Right atrium auricular region (tissue), 2 donors: Measurements from ENCODE around the gene KIAA2012. TPM values are rescaled to one million over a fixed set of nuclear protein-coding genes. Genes with fewer than 3 reads are reported as not detected.

Source experiments
- DNase-seq: peaks from one replicate; pipeline ENCODE4 v3.0.0-alpha.2; 2019; ENCODE audit warnings: low spot score
- H3K27ac ChIP-seq, 2 donors: fragments of 200-600 bp; sonication (generic); 1 replicate in 1 of 2; 2 replicates in 1 of 2; pipeline ENCODE4 v1.5.1; 2016 to 2019
- H3K27me3 ChIP-seq, 2 donors: fragments of 200-600 bp; sonication (generic); one replicate each; pipeline versions ENCODE4 v1.5.1 to v1.6.0; 2017 to 2019
- H3K36me3 ChIP-seq: fragments of 200-600 bp; sonication (generic); one replicate; pipeline ENCODE4 v1.5.1; 2016
- H3K4me1 ChIP-seq, 2 donors: fragments of 200-600 bp; sonication (generic); one replicate each; pipeline versions ENCODE4 v1.5.1 to v1.6.0; 2017 to 2019
- H3K4me3 ChIP-seq, 2 donors: fragments of 200-600 bp; sonication (generic); 1 replicate in 1 of 2; 2 replicates in 1 of 2; pipeline ENCODE4 v1.5.1; 2017 to 2019; ENCODE audit warnings: mild to moderate bottlenecking in 1 of 2, moderate library complexity in 1 of 2
- H3K9me3 ChIP-seq, 2 donors: fragments of 200-600 bp; sonication (generic); one replicate each; pipeline ENCODE4 v1.5.1; 2019
- total RNA-seq, 2 donors: library from RNA; depleted of rRNA; stranded (reverse); fragments of >200 nt; gene quantifications; one replicate each; pipeline ENCODE4 v1.1.0, GENCODE V29; 2016
- TF ChIP-seq, protein P1 (sequence below), 2 donors: fragments of 200-600 bp; sonication (generic); IDR thresholded peaks; one replicate each; pipeline ENCODE4 v1.5.1; 2019; ENCODE audit warnings: antibody characterized with exemption in 2 of 2

Gene KIAA2012
- total RNA-seq, 2 donors from 2014 or later: not detected

DNA sequence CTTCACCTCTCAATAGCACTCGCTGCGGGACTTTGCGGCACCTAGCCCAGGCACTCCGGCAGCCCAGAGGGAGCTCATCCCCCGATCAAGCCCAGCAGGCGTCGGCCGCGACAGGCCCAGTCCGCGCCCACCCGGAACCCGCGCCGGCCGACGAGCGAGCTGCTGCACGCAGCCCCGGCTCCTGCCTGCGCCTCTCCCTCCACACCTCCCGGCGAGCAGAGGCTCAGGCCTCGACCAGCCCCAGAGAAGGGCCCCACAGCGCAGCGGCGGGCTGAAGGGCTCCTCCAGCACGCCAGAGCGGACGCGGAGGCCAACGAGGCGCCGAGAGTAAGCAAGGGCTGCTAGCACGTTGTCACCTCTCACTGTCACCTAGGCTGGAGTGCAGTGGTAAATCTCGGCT lies 63.5 kb downstream of the KIAA2012 start:
- Histone ChIP-seq H3K4me3 (no peak overlapping the region), H3K9me3 (no peaks in the 10 kb centered on the region), H3K36me3 (no peaks in the 10 kb centered on the region), H3K27me3 (no peaks in the 10 kb centered on the region), H3K4me1 (peaks cover 0 to 4% of the 10 kb centered on the region in 2 donors), H3K27ac (no peak overlapping the region)
- TF ChIP-seq, protein P1, sequence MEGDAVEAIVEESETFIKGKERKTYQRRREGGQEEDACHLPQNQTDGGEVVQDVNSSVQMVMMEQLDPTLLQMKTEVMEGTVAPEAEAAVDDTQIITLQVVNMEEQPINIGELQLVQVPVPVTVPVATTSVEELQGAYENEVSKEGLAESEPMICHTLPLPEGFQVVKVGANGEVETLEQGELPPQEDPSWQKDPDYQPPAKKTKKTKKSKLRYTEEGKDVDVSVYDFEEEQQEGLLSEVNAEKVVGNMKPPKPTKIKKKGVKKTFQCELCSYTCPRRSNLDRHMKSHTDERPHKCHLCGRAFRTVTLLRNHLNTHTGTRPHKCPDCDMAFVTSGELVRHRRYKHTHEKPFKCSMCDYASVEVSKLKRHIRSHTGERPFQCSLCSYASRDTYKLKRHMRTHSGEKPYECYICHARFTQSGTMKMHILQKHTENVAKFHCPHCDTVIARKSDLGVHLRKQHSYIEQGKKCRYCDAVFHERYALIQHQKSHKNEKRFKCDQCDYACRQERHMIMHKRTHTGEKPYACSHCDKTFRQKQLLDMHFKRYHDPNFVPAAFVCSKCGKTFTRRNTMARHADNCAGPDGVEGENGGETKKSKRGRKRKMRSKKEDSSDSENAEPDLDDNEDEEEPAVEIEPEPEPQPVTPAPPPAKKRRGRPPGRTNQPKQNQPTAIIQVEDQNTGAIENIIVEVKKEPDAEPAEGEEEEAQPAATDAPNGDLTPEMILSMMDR (IDR thresholded peaks at IDR 0.05): no peak
- DNase-seq: no peak

GRCh38 chr2:202140522-202141252 lies 67.6 kb downstream of the KIAA2012 start:
- H3K9me3 ChIP-seq: no peaks in the 10 kb centered on the region
- H3K27me3 ChIP-seq: no peaks in the 10 kb centered on the region
- H3K36me3 ChIP-seq: no peaks in the 10 kb centered on the region
- no peak overlapping the region for H3K4me3 ChIP-seq
- TF ChIP-seq, protein P1 (IDR thresholded peaks at IDR 0.05): no peak
- no peak overlapping the region for H3K27ac ChIP-seq
- no peak for DNase-seq
- peaks cover 0 to 4% of the 10 kb centered on the region in 2 donors for H3K4me1 ChIP-seq

GRCh38 chr2:202141329-202141947 lies 68.4 kb downstream of the KIAA2012 start:
- H3K27ac ChIP-seq: no peak overlapping the region
- no peak for DNase-seq
- no peaks in the 10 kb centered on the region for H3K4me1 ChIP-seq
- H3K27me3 ChIP-seq: no peaks in the 10 kb centered on the region
- TF ChIP-seq, protein P1 (IDR thresholded peaks at IDR 0.05): no peak
- no peaks in the 10 kb centered on the region for H3K9me3 ChIP-seq
- no peak overlapping the region for H3K4me3 ChIP-seq
- H3K36me3 ChIP-seq: no peaks in the 10 kb centered on the region

GRCh38 chr2:202142540-202142939 lies 69.5 kb downstream of the KIAA2012 start:
- no peaks in the 10 kb centered on the region for H3K9me3 ChIP-seq
- peaks cover 0 to 4% of the 10 kb centered on the region in 2 donors for H3K4me1 ChIP-seq
- H3K4me3 ChIP-seq: no peak overlapping the region
- TF ChIP-seq, protein P1 (IDR thresholded peaks at IDR 0.05): no peak
- H3K36me3 ChIP-seq: no peaks in the 10 kb centered on the region
- no peaks in the 10 kb centered on the region for H3K27me3 ChIP-seq
- no peak for DNase-seq
- no peak overlapping the region for H3K27ac ChIP-seq

DNA sequence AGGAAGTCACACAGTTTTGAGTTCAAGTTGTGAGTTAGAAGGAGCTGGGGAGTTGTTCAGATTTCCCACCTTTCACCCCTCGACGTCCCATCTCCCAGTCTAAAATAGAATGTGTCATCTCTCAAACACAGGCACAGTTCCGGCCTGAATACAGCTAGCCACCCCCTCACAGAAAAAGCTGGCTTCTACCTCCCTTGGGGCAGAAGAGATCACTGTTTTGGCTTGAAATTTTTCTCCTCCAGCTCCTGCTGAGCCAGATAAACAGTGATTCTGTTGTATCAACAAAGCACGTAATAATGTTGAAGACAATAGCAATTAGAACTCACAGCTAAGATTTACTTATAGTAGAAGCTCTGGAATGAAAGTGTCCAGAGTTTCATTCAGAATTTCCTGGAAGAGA lies 74.7 kb downstream of the KIAA2012 start:
- Histone ChIP-seq H3K27ac (no peak overlapping the region), H3K27me3 (no peaks in the 10 kb centered on the region), H3K36me3 (no peaks in the 10 kb centered on the region), H3K4me3 (no peak overlapping the region), H3K9me3 (no peaks in the 10 kb centered on the region), H3K4me1 (peaks cover 0 to 26% of the 10 kb centered on the region in 2 donors)
- DNase-seq: no peak
- TF ChIP-seq, protein P1 (IDR thresholded peaks at IDR 0.05): no peak
